GM18511 (cell line): Measurements from ENCODE around the gene ATXN1.
"Not testable (repeated sequence)": the region's sequence is repeated elsewhere in the genome, so short reads cannot be mapped to it uniquely, and the experiment has no call there.

Source experiments
- ATAC-seq: cut with Tn5 transposase; IDR thresholded peaks from one replicate; pipeline ENCODE4 v1.9.1; 2021; ENCODE audit warnings: mild to moderate bottlenecking, moderate library complexity; ENCODE audit not compliant: unreplicated experiment

The ATXN1 gene

GRCh38 chr6:16725145-16725864 is 36.0 kb downstream of the ATXN1 start:
- no peak for ATAC-seq

GRCh38 chr6:16723826-16724225 is 37.4 kb downstream of the ATXN1 start:
- ATAC-seq, result no peak

- no peak for ATAC-seq
Observed at GRCh38 chr6:16723402-16723801, 37.9 kb downstream of the ATXN1 start.

DNA sequence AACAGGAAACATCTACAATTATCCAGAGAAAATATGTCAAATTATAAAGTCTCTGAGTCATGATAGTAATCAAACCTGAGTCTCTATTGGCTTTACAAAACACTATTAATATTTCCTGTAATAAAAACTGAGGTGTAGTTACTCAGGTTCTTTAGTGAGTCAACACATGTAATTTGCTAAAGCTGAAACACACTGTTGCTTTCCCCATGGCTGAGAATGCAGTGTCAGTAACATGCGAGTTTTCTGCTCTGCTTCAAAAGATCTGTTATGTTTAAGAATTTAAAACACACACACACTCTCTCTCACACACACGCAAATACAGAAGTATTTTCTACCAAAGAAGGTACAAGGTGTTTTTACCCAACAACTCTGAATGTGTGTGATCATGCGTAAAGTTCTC is 38.6 kb downstream of the ATXN1 start:
- ATAC-seq, result no peak

- ATAC-seq, result no peak
Observed at GRCh38 chr6:16721977-16722376, 39.3 kb downstream of the ATXN1 start.

DNA sequence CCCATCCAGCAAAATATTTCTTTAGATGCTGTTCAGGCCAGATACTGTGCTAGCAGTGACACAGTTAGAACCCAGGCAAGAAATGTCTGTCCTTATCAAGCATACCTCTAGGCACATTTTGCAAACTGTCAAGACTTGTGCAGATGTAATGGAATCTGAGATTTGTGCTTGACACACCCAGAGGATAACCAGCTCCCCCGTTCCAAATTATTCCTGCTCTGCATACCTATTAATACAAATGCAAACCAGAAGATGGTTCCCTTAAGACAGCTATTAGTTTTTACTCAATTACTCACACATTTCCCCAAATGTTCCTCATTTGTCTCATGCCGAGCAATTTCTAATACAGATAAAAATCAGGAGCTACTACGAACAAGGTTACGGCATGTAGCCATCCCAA is 40.4 kb downstream of the ATXN1 start:
- ATAC-seq, result no peak

GRCh38 chr6:16719488-16719887 is 41.8 kb downstream of the ATXN1 start:
- no peak for ATAC-seq

DNA sequence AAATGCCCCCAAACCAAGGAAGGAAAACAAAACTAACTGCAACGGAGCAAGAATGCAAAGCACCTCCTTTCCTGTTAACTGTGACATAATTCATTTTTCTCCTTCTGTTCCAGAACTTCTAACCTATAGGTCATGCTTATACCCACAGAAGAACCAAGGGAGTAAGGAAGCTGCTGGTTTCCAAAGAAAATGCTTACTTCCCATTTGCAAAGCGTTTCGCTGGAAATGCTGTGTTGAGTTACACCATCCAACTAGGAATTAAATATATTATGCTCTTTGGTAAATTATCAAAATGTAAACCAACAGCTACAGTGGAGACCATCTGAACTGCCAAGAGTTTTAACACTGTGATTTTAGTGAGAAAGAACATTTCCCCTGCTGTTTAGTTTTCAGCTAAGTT is 42.9 kb downstream of the ATXN1 start:
- ATAC-seq, result no peak

DNA sequence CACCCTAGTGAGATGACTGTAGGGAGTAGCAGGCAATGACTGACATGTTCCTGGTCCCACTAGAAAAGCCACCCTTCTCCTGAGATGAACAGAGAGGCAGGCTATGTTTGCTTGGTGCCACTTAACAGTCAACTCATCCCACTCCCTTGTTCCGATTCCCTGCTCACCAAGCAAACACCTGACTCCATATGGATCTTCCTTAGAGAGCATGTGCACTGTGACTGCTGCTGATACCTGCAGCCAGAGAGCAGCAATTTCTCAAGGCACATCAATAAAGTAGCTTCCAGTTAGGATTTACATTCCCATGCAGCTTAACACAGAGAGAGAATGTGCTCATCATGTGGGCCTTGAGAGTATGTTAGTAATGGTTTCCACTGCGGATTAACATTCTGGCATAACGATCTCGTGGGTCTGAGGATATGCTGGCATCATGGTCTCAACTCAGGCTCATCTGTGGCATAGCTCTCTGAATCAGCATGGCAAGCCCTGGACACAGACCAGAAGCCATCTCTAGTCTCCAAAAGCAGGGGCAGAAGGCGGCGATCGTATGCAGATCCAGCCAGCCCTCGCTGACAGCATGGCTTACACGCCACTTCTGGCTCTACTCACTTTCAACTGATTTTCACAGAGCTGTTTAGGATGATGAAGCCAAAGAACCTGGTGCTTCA is 43.9 kb downstream of the ATXN1 start:
- ATAC-seq, result no peak

DNA sequence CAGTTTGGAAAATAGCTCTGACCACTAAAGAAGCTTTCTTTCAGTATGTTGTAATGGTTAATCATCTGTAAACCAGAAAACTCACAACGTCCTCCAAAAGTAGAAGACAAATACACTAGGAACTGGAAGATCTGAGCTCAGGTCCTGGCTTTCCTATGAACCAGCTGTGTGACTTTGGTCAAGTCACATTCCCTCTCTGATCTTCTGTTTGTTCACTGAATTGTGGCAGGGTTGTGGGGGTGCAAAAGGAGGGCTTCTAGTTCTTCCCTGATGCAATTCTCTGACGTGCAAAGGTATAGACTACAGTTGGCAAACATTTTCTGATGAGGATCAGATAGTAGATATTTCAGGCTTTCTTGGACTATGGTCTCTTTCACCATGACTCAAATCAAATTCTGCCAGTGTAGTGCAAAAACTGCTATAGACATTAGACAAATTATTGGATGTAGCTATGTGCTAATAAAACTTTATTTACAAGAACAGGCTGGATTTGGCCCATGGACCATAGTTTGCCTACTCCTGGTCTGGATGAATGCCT is 44.9 kb downstream of the ATXN1 start:
- ATAC-seq, result no peak

DNA sequence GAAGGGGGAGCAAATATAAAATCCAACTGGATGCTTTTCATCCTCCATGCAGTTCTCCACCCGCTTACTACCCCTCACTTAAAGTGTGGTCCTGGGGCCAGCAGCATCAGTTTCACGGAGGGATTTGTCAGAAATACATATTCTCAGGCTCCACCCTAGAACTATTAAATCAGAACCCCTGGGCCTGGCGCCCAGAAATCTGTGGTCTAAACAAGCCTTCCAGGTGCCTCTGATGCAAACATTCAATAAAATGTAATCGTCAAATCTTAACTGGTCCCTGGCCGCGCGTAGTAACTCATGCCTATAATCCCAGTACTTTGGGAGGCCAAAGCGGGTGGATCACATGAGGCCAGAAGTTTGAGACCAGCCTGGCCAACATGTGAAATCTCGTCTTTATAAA is 47.7 kb downstream of the ATXN1 start:
- ATAC-seq, result no peak

GRCh38 chr6:16712931-16713484 is 48.3 kb downstream of the ATXN1 start:
- peak; percentile 58 for ATAC-seq

- ATAC-seq, result peak; percentile 75
Observed at GRCh38 chr6:16712255-16712930, 48.9 kb downstream of the ATXN1 start.

- peak; percentile 22 for ATAC-seq
Observed at GRCh38 chr6:16711546-16712254, 49.6 kb downstream of the ATXN1 start.

GRCh38 chr6:16706911-16707783 is 54.1 kb downstream of the ATXN1 start:
- ATAC-seq, result peak; percentile 41

GRCh38 chr6:16706491-16706890 is 54.8 kb downstream of the ATXN1 start:
- not testable (repeated sequence) for ATAC-seq

DNA sequence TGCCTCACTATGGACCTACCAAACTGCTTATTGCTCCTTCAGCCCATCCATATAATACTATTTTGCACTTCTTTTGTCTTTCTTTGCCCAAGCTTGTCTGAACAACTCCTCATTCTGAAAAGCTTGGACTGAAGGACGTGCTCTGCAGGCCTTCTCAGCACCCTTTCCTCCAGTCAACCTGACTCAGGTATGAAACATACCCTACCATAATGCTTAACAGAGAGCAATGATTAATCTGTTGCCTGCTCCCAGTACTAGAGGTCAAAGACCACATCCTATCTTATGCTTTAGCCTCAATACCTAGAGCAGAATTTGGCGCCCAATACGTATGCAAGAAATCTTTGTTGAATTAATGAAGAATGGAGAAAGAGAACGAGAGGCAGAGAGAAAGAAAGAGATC is 55.2 kb downstream of the ATXN1 start:
- ATAC-seq, result no peak

DNA sequence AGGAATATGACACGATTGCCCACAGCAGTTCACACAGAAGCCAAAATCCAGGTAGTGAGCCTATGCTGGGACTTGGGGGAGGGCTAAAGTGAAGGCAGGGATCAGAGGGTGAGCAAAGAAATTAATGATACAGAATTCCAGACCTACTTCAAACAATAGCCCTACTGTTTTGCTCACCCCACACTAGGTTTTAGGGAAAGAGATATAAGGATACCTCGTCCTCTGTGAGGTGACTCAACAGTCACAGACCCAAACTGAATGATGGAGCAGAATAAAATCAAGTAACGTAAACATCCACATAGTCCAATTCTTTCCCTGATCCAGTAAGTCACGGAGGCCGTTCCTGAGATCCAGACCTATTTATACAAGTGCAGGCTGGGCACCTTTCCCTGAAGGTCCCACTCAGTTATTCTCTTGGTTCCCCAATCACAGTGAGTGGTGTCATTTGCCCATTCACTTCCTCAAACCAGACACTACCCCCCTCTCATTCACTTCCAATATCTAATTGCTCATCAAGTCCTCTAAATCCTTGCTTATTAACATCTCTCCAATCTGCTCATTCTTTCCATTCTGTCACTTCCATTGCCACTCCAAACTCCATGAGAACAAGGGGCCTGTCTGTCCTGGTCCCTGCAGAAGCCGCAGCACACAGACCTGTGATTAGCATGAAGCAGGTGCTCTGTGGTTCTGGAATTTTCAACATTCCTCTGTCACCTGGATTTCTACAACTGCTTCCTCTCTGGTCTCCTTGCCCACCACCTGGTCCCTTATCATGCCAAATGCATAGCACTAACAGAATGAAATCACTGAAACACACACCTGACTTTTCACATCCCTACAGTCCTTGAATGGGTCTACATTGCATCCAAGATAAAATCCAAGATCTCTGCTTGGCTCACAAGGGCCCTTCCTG is 55.9 kb downstream of the ATXN1 start:
- ATAC-seq, result no peak
